Endodermal cell (in vitro differentiated cells): ENCODE results near the gene NDUFAF2. TPM values are rescaled to one million over a fixed set of nuclear protein-coding genes. Genes with fewer than 3 reads are reported as not detected.

ENCODE experiments used
- DNase-seq: peaks from one replicate; pipeline ENCODE4 v3.0.0-alpha.2; 2017
- H3K27ac ChIP-seq: 2 replicates; pipeline ENCODE4 v1.5.1; 2013; ENCODE audit warnings: mild to moderate bottlenecking, low read depth, low read length, moderate library complexity
- H3K27me3 ChIP-seq: 2 replicates; pipeline ENCODE4 v1.6.1; 2013; ENCODE audit warnings: mild to moderate bottlenecking, low read length, moderate library complexity; ENCODE audit not compliant: insufficient read depth, control insufficient read depth, poor library complexity, severe bottlenecking
- H3K36me3 ChIP-seq: 2 replicates; pipeline ENCODE4 v1.7.0; 2013; ENCODE audit warnings: mild to moderate bottlenecking, low read length, moderate library complexity; ENCODE audit not compliant: control insufficient read depth, insufficient read depth
- H3K4me1 ChIP-seq: one replicate; pipeline ENCODE4 v1.7.0; 2013; ENCODE audit warnings: low read length; ENCODE audit not compliant: control insufficient read depth, insufficient read depth
- H3K4me3 ChIP-seq: 2 replicates; pipeline ENCODE4 v1.5.1; 2013; ENCODE audit warnings: mild to moderate bottlenecking, low read length, moderate library complexity
- H3K9ac ChIP-seq: 2 replicates; pipeline ENCODE4 v1.6.1; 2013; ENCODE audit warnings: mild to moderate bottlenecking, low read length, moderate library complexity; ENCODE audit not compliant: poor library complexity, severe bottlenecking; ENCODE audit errors: extremely low read depth
- H3K9me3 ChIP-seq: 2 replicates; pipeline ENCODE4 v1.6.1; 2013; ENCODE audit warnings: mild to moderate bottlenecking, low read length, moderate library complexity; ENCODE audit not compliant: control insufficient read depth
- H3K27ac Mint-ChIP-seq: 2 replicates; pipeline ENCODE4 v1.8.0; 2020; ENCODE audit warnings: mixed read lengths
- H3K27me3 Mint-ChIP-seq: 2 replicates; pipeline ENCODE4 v1.8.0; 2021; ENCODE audit warnings: mild to moderate bottlenecking, mixed read lengths; ENCODE audit not compliant: insufficient read depth
- H3K36me3 Mint-ChIP-seq: 2 replicates; pipeline ENCODE4 v1.8.0; 2020; ENCODE audit warnings: low read depth, mixed read lengths
- H3K4me1 Mint-ChIP-seq: 2 replicates; pipeline ENCODE4 v1.8.0; 2020; ENCODE audit warnings: mixed read lengths
- H3K4me3 Mint-ChIP-seq: 2 replicates; pipeline ENCODE4 v1.8.0; 2020; ENCODE audit warnings: mild to moderate bottlenecking, moderate library complexity, mixed read lengths
- H3K9me3 Mint-ChIP-seq: 2 replicates; pipeline ENCODE4 v1.8.0; 2020; ENCODE audit warnings: mild to moderate bottlenecking, mixed read lengths
- WGBS, 2 experiments: methylation state at CpG; one replicate each; pipeline versions ENCODE4 v1.1.5 to v1.1.7; 2013; ENCODE audit warnings: missing lambda C conversion rate in 2 of 2, mixed read lengths in 1 of 2; ENCODE audit not compliant: insufficient coverage in 1 of 2, insufficient read length in 1 of 2; 5-methylcytosine and 5-hydroxymethylcytosine counted together
- total RNA-seq, 2 donors: library from RNA; stranded (reverse); fragmentation: NEBNext Ultra II Directional in 1 of 2; extraction: Animal tissue kit (Norgen Biotek cat#: 25700) in 1 of 2; gene quantifications; 2 replicates in 1 of 2; 3 replicates in 1 of 2; pipeline ENCODE4 v1.2.1, GENCODE V29; 2021
- TF ChIP-seq, protein P1 (sequence below): fragments of 200-600 bp; sonication (generic); conservative IDR thresholded peaks from 2 replicates; pipeline ENCODE4 v1.5.0; 2021; ENCODE audit warnings: antibody characterized with exemption, mild to moderate bottlenecking

NDUFAF2 gene
- total RNA-seq, 2 donors from 2014 or later: 20.5 to 23.0 TPM

DNA sequence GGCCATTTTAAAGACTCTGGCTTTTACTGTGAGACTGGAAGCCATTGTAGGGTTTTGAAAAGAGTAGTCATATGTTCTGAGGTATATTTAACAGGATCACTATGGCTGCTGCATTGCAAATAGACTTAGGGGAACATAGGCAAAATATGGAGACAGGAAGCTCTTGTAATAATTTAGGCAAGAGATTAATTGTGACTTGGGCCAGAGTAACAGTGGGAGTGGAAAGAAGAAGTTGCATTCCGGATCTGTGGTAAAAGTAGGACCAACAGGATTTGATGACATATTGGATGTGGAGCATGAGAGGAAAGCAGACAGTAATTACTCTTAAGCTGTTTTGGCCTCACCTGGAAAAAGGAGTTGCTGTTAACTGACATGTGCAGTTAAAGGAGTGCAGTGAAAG lies 131.6 kb downstream of the NDUFAF2 start:
- no peak overlapping the region for H3K27ac ChIP-seq
- H3K36me3 Mint-ChIP-seq: peaks cover 3% of the 10 kb centered on the region
- WGBS, 2 experiments: 88 to 94% methylated on average over 1 of the region's 1 CpG

DNA sequence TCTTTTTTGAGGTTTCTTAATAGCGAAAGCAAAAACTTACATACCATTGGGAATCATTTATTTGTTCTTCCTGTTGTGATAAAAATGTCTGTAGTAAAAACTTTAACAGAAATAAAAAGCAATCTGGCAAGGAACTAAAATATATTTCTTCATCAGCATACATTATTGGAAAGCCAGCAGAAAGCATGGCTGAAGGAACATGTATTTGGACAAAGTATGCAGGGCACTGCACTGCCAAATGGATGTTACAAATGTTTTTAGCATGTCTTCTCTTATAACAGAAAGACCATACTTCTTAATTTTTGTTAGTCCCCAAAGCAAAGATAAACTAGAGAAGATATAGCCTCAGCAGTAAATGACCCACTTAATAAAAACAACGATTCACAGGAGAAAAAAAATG lies 136.7 kb downstream of the NDUFAF2 start:
- Mint-ChIP-seq H3K27ac (no peak overlapping the region), H3K36me3 (peaks cover 5% of the 10 kb centered on the region), H3K9me3 (no peaks in the 10 kb centered on the region), H3K4me3 (no peak overlapping the region), H3K4me1 (no peaks in the 10 kb centered on the region), H3K27me3 (no peaks in the 10 kb centered on the region)
- H3K36me3 ChIP-seq: no peaks in the 10 kb centered on the region
- TF ChIP-seq, protein P1, sequence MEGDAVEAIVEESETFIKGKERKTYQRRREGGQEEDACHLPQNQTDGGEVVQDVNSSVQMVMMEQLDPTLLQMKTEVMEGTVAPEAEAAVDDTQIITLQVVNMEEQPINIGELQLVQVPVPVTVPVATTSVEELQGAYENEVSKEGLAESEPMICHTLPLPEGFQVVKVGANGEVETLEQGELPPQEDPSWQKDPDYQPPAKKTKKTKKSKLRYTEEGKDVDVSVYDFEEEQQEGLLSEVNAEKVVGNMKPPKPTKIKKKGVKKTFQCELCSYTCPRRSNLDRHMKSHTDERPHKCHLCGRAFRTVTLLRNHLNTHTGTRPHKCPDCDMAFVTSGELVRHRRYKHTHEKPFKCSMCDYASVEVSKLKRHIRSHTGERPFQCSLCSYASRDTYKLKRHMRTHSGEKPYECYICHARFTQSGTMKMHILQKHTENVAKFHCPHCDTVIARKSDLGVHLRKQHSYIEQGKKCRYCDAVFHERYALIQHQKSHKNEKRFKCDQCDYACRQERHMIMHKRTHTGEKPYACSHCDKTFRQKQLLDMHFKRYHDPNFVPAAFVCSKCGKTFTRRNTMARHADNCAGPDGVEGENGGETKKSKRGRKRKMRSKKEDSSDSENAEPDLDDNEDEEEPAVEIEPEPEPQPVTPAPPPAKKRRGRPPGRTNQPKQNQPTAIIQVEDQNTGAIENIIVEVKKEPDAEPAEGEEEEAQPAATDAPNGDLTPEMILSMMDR: no peak
- no peak overlapping the region for H3K9ac ChIP-seq
- DNase-seq: no peak
- WGBS, 2 experiments: 98 to 100% methylated on average over 1 to 2 of the region's 2 CpGs
- no peaks in the 10 kb centered on the region for H3K27me3 ChIP-seq
- no peaks in the 10 kb centered on the region for H3K9me3 ChIP-seq
- no peaks in the 10 kb centered on the region for H3K4me1 ChIP-seq
- H3K4me3 ChIP-seq: no peak overlapping the region
- H3K27ac ChIP-seq: no peak overlapping the region

More for the DNA sequence above, 131.6 kb downstream of the NDUFAF2 start:
- Mint-ChIP-seq H3K4me3 (no peak overlapping the region), H3K4me1 (peaks cover 3% of the 10 kb centered on the region), H3K9me3 (no peaks in the 10 kb centered on the region), H3K27ac (no peak overlapping the region), H3K27me3 (no peaks in the 10 kb centered on the region)
- Histone ChIP-seq H3K27me3 (no peaks in the 10 kb centered on the region), H3K9ac (no peak overlapping the region), H3K9me3 (no peaks in the 10 kb centered on the region), H3K36me3 (peaks cover 4% of the 10 kb centered on the region), H3K4me3 (no peak overlapping the region), H3K4me1 (no peaks in the 10 kb centered on the region)
- no peak for DNase-seq
- TF ChIP-seq, protein P1: no peak

DNA sequence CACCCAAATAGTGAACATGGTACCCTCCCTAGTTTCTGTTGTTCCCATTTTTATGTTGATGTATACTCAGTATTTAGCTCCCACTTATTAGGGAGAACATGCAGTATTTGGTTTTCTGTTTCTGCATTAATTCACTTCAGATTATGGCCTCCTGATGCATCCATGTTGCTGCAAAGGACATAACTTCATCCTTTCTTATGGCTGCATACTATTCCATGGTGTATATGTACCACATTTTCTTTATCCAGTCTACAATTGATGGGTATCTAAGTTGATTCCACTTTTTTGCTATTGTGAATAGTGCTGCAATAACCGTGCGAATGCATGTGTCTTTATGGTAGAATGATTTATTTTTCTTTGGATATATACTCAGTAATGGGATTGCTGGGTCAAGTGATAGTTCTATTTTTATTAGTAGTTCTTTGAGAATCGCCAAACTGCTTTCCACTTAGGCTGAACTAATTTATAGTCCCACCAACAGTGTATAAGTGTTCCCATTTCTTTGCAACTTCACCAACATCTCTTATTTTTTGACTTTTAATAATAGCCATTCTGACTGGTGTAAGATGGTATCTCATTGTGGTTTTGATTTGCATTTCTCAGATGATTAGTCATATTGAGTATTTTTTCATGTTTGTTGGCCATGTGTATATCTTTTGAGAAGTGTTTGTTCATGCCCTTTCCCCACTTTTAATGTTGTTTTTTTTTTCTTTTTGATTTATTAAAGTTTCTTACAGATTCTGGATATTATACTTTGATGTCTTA lies 137.7 kb downstream of the NDUFAF2 start:
- Mint-ChIP-seq H3K36me3 (peaks cover 5% of the 10 kb centered on the region), H3K27ac (no peak overlapping the region), H3K4me3 (no peak overlapping the region), H3K27me3 (no peaks in the 10 kb centered on the region), H3K4me1 (no peaks in the 10 kb centered on the region), H3K9me3 (no peaks in the 10 kb centered on the region)
- Histone ChIP-seq H3K4me1 (no peaks in the 10 kb centered on the region), H3K4me3 (no peak overlapping the region), H3K27ac (no peak overlapping the region), H3K27me3 (no peaks in the 10 kb centered on the region), H3K36me3 (no peaks in the 10 kb centered on the region), H3K9ac (no peak overlapping the region), H3K9me3 (no peaks in the 10 kb centered on the region)
- 85 to 100% methylated on average over 1 to 3 of the region's 3 CpGs for WGBS, 2 experiments
- TF ChIP-seq, protein P1: no peak
- no peak for DNase-seq
